Loucy (cell line): ENCODE results near the gene SMOC2.

Experiments used
- H2AFZ ChIP-seq: fragments of 200-600 bp; sonication (generic); 2 replicates; pipeline ENCODE4 v1.6.0; 2016; ENCODE audit warnings: antibody characterized with exemption, mild to moderate bottlenecking, low read length, moderate library complexity
- H3F3A ChIP-seq: fragments of 200-600 bp; 2 replicates; pipeline ENCODE4 v1.6.0; 2016; ENCODE audit warnings: antibody characterized with exemption, low read depth, mild to moderate bottlenecking
- H3K27me3 ChIP-seq: fragments of 200-600 bp; sonication (generic); 2 replicates; pipeline ENCODE4 v1.6.1; 2014; ENCODE audit warnings: low read length, mild to moderate bottlenecking; ENCODE audit not compliant: insufficient read depth, poor library complexity, severe bottlenecking
- H3K36me3 ChIP-seq: fragments of 200-600 bp; sonication (generic); 2 replicates; pipeline ENCODE4 v1.6.1; 2016; ENCODE audit warnings: low read length; ENCODE audit not compliant: insufficient read depth
- H3K4me1 ChIP-seq: fragments of 200-600 bp; sonication (generic); 2 replicates; pipeline ENCODE4 v1.5.1; 2014; ENCODE audit warnings: low read length, mild to moderate bottlenecking; ENCODE audit not compliant: insufficient read depth, poor library complexity, severe bottlenecking
- H3K4me2 ChIP-seq: fragments of 200-600 bp; sonication (generic); 2 replicates; pipeline ENCODE4 v1.6.0; 2014; ENCODE audit warnings: antibody characterized with exemption, low read length, low read depth, mild to moderate bottlenecking; ENCODE audit not compliant: poor library complexity, severe bottlenecking
- H3K4me3 ChIP-seq: fragments of 200-600 bp; sonication (generic); 2 replicates; pipeline ENCODE4 v1.5.1; 2014; ENCODE audit warnings: low read length, mild to moderate bottlenecking, mixed read lengths; ENCODE audit not compliant: poor library complexity, severe bottlenecking
- H3K79me2 ChIP-seq: fragments of 200-600 bp; sonication (generic); 2 replicates; pipeline ENCODE4 v1.6.1; 2014; ENCODE audit warnings: low read length; ENCODE audit not compliant: insufficient read depth
- H3K9ac ChIP-seq: fragments of 200-600 bp; sonication (generic); 2 replicates; pipeline ENCODE4 v1.6.0; 2014; ENCODE audit warnings: mild to moderate bottlenecking, low read depth, low read length, moderate library complexity; ENCODE audit not compliant: poor library complexity, severe bottlenecking
- H3K9me2 ChIP-seq: fragments of 200-600 bp; sonication (generic); replicated peaks from 2 replicates; pipeline ENCODE4 v1.6.1; 2016; ENCODE audit warnings: low read depth, low read length, mixed read lengths
- H3K9me3 ChIP-seq: fragments of 200-600 bp; sonication (generic); 2 replicates; pipeline ENCODE4 v1.6.1; 2014; ENCODE audit warnings: mild to moderate bottlenecking, antibody characterized with exemption, low read length, low read depth; ENCODE audit not compliant: insufficient read depth
- H4K20me1 ChIP-seq: fragments of 200-600 bp; sonication (generic); 2 replicates; pipeline ENCODE4 v1.6.0; 2014; ENCODE audit warnings: antibody characterized with exemption, low read length, mild to moderate bottlenecking; ENCODE audit not compliant: insufficient read depth, poor library complexity, severe bottlenecking
- EZH2phosphoT487 ChIP-seq: fragments of 200-600 bp; IDR thresholded peaks from 2 replicates; pipeline ENCODE4 v1.6.1; 2018; ENCODE audit warnings: antibody characterized with exemption, mild to moderate bottlenecking, moderate library complexity, borderline replicate concordance
- TF ChIP-seq, protein P1 (sequence below): fragments of 200-600 bp; sonication (generic); conservative IDR thresholded peaks from 2 replicates; pipeline ENCODE4 v1.5.1; 2014; ENCODE audit warnings: mild to moderate bottlenecking, antibody characterized with exemption, low read length

Gene SMOC2

DNA sequence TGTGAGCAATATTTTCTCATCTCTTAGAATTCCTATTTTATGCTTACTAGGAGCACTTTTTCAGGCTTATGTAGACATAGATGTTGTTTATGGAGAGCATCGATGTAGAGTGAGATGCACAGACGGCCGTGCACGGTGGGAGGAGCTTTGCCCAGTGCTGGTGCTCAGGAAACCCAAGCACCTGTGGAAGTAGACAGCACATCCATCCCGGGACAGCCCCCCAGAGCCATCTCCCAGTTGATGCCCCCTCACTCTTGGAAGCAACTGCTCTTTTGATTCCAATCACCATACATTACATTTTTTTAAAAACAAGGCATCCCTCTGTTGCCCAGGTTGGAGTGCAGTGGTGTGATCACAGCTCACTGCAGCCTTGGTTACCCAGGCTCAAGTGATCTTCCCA lies 143.7 kb downstream of the SMOC2 start:
- H3K9me2 ChIP-seq = no peaks in the 10 kb centered on the region
- H3K4me1 ChIP-seq = no peaks in the 10 kb centered on the region
- no peaks in the 10 kb centered on the region for H3K36me3 ChIP-seq
- H3K9me3 ChIP-seq = peaks cover 8% of the 10 kb centered on the region; the same call in 1 of the 2 replicates
- TF ChIP-seq EZH2phosphoT487 = no peak
- TF ChIP-seq, protein P1, sequence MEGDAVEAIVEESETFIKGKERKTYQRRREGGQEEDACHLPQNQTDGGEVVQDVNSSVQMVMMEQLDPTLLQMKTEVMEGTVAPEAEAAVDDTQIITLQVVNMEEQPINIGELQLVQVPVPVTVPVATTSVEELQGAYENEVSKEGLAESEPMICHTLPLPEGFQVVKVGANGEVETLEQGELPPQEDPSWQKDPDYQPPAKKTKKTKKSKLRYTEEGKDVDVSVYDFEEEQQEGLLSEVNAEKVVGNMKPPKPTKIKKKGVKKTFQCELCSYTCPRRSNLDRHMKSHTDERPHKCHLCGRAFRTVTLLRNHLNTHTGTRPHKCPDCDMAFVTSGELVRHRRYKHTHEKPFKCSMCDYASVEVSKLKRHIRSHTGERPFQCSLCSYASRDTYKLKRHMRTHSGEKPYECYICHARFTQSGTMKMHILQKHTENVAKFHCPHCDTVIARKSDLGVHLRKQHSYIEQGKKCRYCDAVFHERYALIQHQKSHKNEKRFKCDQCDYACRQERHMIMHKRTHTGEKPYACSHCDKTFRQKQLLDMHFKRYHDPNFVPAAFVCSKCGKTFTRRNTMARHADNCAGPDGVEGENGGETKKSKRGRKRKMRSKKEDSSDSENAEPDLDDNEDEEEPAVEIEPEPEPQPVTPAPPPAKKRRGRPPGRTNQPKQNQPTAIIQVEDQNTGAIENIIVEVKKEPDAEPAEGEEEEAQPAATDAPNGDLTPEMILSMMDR = no peak
- no peaks in the 10 kb centered on the region for H4K20me1 ChIP-seq
- H3K79me2 ChIP-seq = no peaks in the 10 kb centered on the region
- no peak overlapping the region for H3K9ac ChIP-seq
- no peaks in the 10 kb centered on the region for H3F3A ChIP-seq
- H3K27me3 ChIP-seq = no peaks in the 10 kb centered on the region
- H3K4me2 ChIP-seq = no peak overlapping the region
- H3K4me3 ChIP-seq = no peak overlapping the region
- H2AFZ ChIP-seq = no peak overlapping the region

DNA sequence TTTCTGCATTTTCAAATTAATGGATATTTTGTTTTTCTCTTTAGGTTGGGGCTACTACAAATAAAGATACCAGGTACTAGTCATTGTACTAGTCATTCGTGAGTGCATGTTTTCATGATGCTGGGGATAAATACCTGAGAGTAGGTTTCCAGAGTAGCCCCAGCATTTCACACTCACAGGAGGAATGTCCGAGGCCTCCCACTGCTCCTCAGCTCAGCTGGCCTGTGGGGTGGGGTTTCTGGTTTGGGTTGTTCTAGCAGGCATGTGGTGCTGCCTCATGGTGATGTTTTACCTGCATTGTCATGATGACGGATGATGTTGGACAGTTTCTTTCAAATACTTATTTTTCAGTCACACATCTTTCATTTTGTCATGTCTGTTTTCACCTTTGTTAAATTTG lies 144.5 kb downstream of the SMOC2 start:
- no peak overlapping the region for H2AFZ ChIP-seq
- no peaks in the 10 kb centered on the region for H3K79me2 ChIP-seq
- H3K36me3 ChIP-seq = no peaks in the 10 kb centered on the region
- H3F3A ChIP-seq = no peaks in the 10 kb centered on the region
- H3K27me3 ChIP-seq = no peaks in the 10 kb centered on the region
- H3K4me1 ChIP-seq = no peaks in the 10 kb centered on the region
- H4K20me1 ChIP-seq = no peaks in the 10 kb centered on the region
- H3K9me3 ChIP-seq = peaks cover 3% of the 10 kb centered on the region; the same call in 1 of the 2 replicates
- no peak overlapping the region for H3K4me2 ChIP-seq
- no peak overlapping the region for H3K9ac ChIP-seq
- no peaks in the 10 kb centered on the region for H3K9me2 ChIP-seq
- TF ChIP-seq, protein P1 = no peak
- TF ChIP-seq EZH2phosphoT487 = no peak
- H3K4me3 ChIP-seq = no peak overlapping the region

DNA sequence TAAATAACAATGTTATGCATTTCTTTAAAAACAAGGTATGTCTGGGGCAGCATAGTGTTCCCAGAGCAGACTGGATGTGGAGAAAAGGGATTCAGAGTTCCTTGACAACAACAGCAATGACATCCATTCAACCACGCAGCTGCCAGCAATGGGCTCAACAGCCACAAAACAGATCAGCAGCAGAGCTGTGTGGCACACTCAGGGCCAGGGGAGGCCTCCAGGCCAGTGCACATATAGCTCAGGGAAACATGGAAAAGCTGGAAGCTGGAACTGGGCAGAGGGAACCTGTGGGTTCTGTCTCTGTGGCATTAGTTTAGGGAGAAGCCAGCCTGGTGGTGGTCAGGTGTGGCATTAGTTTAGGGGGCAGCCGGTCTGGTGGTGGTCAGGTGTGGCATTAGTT lies 148.3 kb downstream of the SMOC2 start:
- TF ChIP-seq EZH2phosphoT487 = no peak
- TF ChIP-seq, protein P1 = no peak
- Histone ChIP-seq H3F3A (no peaks in the 10 kb centered on the region), H3K79me2 (no peaks in the 10 kb centered on the region), H3K9me2 (no peaks in the 10 kb centered on the region), H3K4me1 (no peaks in the 10 kb centered on the region), H3K4me2 (no peak overlapping the region), H3K4me3 (no peak overlapping the region), H2AFZ (no peak overlapping the region), H3K9me3 (no peaks in the 10 kb centered on the region; the same call in 1 of the 2 replicates), H4K20me1 (no peaks in the 10 kb centered on the region), H3K9ac (no peak overlapping the region), H3K27me3 (no peaks in the 10 kb centered on the region), H3K36me3 (no peaks in the 10 kb centered on the region)
